ENCODE data around the gene LRRFIP1. TPM values are rescaled to one million over a fixed set of nuclear protein-coding genes. Genes with fewer than 3 reads are reported as not detected.

LRRFIP1 gene
- total RNA-seq (10 to 100 TPM; 18.4 to 55.0 (median 33.4) TPM), polyA plus RNA-seq (10 to 100 TPM; 22.3 to 33.7 TPM)

DNA sequence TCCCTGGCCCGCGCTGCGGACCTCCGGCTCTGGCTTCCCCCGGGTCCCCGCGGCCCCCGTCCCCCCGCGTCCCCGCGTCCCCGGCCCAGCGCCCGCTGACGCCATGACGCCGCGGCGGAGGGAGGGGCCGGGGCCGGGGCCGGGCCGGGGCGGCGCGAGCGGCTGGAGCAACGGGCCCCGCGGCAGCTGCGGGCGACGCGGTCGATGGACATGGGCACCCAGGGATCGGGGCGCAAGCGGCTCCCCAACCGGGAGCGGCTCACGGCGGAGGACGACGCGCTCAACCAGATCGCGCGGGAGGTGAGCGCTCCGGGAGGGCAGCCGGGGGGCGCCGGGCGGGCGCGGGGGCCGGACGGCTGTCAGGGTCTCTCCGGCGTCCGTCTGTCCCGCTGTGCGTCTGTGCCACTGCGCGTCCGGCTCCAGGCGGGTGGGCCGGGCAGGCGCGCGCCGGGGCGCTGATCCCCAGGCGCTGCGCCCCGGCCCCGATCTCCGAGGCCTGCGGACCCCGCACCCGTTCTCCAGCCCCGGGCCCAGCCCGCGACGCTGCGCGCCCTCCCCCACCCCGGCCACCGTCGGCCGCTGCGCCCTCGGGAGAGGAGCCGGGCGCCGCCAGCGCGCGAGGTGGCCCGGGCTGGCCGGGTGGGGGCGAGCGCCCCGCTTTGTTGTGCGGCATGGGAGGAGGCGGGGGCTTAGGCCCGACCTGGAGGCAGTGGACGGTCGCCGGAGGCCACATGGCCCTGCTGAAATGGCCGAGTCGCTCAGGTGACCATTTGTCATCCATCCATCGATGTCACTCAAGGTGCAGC lies at the start of gene LRRFIP1:
TSS of gene LRRFIP1 (plus strand) at position 147 of the 806 bp plus-strand sequence. CDS start at position 205, 58 bp downstream.
- Histone ChIP-seq H3K4me3 (peak within 1 kb of the TSS; percentile 40 to 79 (median 65)), H3K4me1 (peaks cover 0 to 7% (median 3%) of the 10 kb centered on the region in 3 donors), H3K27me3 (no peaks in the 10 kb centered on the region), H3K9me3 (no peaks in the 10 kb centered on the region), H3K36me3 (no peaks in the 10 kb centered on the region), H3K27ac (no peak within 1 kb of the TSS)
- 1% methylated on average over 76 to 114 of the region's 114 CpGs for WGBS, 2 donors
- TF ChIP-seq, protein P1, sequence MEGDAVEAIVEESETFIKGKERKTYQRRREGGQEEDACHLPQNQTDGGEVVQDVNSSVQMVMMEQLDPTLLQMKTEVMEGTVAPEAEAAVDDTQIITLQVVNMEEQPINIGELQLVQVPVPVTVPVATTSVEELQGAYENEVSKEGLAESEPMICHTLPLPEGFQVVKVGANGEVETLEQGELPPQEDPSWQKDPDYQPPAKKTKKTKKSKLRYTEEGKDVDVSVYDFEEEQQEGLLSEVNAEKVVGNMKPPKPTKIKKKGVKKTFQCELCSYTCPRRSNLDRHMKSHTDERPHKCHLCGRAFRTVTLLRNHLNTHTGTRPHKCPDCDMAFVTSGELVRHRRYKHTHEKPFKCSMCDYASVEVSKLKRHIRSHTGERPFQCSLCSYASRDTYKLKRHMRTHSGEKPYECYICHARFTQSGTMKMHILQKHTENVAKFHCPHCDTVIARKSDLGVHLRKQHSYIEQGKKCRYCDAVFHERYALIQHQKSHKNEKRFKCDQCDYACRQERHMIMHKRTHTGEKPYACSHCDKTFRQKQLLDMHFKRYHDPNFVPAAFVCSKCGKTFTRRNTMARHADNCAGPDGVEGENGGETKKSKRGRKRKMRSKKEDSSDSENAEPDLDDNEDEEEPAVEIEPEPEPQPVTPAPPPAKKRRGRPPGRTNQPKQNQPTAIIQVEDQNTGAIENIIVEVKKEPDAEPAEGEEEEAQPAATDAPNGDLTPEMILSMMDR (IDR thresholded peaks at IDR 0.05) = no peak
- FAIRE-seq (no peak), DNase-seq (peak in 5 of 6 donors; percentile 34 to 83 (median 60)), ATAC-seq (peak; percentile 73 to 89 (median 76))
- intact Hi-C loops (cut with DNase I) = no loop called here

GRCh38 chr2:237577956-237578870 lies 49.2 kb upstream of the LRRFIP1 start:
- peak in 2 of 6 donors; percentile 8 to 47 for DNase-seq
- no peak for FAIRE-seq
- Histone ChIP-seq H3K4me1 (peaks cover 0 to 10% (median 3%) of the 10 kb centered on the region in 3 donors), H3K9me3 (no peaks in the 10 kb centered on the region), H3K27ac (no peak overlapping the region), H3K4me3 (no peak overlapping the region), H3K36me3 (peaks cover 0 to 16% (median 8%) of the 10 kb centered on the region in 3 donors), H3K27me3 (no peaks in the 10 kb centered on the region)
- 93 to 95% methylated on average over 26 of the region's 26 CpGs for WGBS, 2 donors
- TF ChIP-seq, protein P1 (IDR thresholded peaks at IDR 0.05) = no peak
- no peak for ATAC-seq
- intact Hi-C loops (cut with DNase I) = loop anchor here in 2 of 3 donors (10.0 kb wide), 2 partner anchors 167 to 423 kb away; no protein-coding TSS in a partner anchor

- WGBS, 2 donors = 87 to 92% methylated on average over 6 of the region's 6 CpGs
- Histone ChIP-seq H3K4me3 (no peak overlapping the region), H3K27me3 (no peaks in the 10 kb centered on the region), H3K27ac (peak overlapping the region in 3 of 4 donors; percentile 33 to 76 (median 73)), H3K4me1 (peaks cover 0 to 10% (median 3%) of the 10 kb centered on the region in 3 donors), H3K36me3 (peaks cover 0 to 16% (median 8%) of the 10 kb centered on the region in 3 donors), H3K9me3 (no peaks in the 10 kb centered on the region)
- TF ChIP-seq, protein P1 (IDR thresholded peaks at IDR 0.05) = no peak
- ATAC-seq = no peak
- DNase-seq = peak in 1 of 6 donors; percentile 5
- no peak for FAIRE-seq
- intact Hi-C loops (cut with DNase I) = no loop called here
These were observed 46.1 kb upstream of the LRRFIP1 start for GRCh38 chr2:237581326-237581725.

- FAIRE-seq = no peak
- 37 to 48% methylated on average over 25 of the region's 25 CpGs for WGBS, 2 donors
- intact Hi-C loops (cut with DNase I) = no loop called here
These were observed 45.3 kb upstream of the LRRFIP1 start for GRCh38 chr2:237581751-237582746.

More at GRCh38 chr2:237581751-237582746, 45.3 kb upstream of the LRRFIP1 start:
- peak overlapping the region; percentile 33 to 76 (median 60) for H3K27ac ChIP-seq
- DNase-seq (peak in 4 of 6 donors; percentile 47 to 66 (median 60)), ATAC-seq (peak; percentile 76 to 86 (median 82))
- no peak overlapping the region for H3K4me3 ChIP-seq
- peaks cover 0 to 8% (median 4%) of the 10 kb centered on the region in 3 donors for H3K36me3 ChIP-seq
- peaks cover 0 to 10% (median 7%) of the 10 kb centered on the region in 3 donors for H3K4me1 ChIP-seq
- TF ChIP-seq, protein P1 (IDR thresholded peaks at IDR 0.05) = no peak
- no peaks in the 10 kb centered on the region for H3K27me3 ChIP-seq
- H3K9me3 ChIP-seq = no peaks in the 10 kb centered on the region

Measured in pancreas (tissue), 10 donors.